ENCODE measurements around the gene HLA-DOB. TPM values are rescaled to one million over a fixed set of nuclear protein-coding genes. Genes with fewer than 3 reads are reported as not detected.

Gene HLA-DOB
- total and polyA plus RNA-seq, 2 experiments from 2014 or later, result not detected

DNA sequence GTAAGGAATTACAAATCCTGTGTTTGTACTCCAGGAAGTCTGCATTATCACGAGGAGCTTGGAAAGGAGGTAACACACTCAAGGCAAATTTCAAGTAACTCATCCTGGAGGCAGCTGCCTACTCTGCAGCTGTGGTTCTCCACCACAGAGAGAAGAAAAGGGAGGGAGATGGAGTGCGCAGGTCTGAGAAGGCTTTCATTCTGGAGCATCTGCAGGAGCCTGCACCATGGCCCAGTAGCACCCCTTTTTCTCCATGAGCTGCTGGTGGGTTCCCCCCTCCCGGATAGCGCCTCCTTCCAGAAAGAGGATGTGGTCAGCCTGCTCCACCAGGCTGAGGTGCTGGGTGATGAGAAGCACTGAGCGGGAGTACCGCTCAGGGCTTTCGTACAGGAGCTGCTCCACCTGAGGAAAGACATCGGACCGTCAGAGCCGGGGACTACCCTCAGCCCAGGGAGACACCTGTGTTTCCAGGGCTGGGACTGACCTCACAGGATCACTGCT is 28.6 kb upstream of the HLA-DOB start:
- peaks cover 2% of the 10 kb centered on the region; the same call in 1 of the 2 replicates for H3K79me2 ChIP-seq (ENCODE audit: insufficient read depth)
- H3K4me2 ChIP-seq (ENCODE audit: unreplicated experiment), result no peak overlapping the region
- no peaks in the 10 kb centered on the region for H3K27me3 ChIP-seq (replicated peaks; ENCODE audit: insufficient read depth)
- no peak overlapping the region for H2AFZ ChIP-seq
- H3K4me1 ChIP-seq (ENCODE audit: insufficient read depth), result no peaks in the 10 kb centered on the region
- H3K9me2 ChIP-seq (ENCODE audit: insufficient read depth), result no peaks in the 10 kb centered on the region
- in situ Hi-C loops (cut with MboI), result no loop called here
- H3K9me3 ChIP-seq (ENCODE audit: low read depth), result no peaks in the 10 kb centered on the region
- WGBS, 2 experiments (ENCODE audit: low coverage in 1 of 2, low lambda C conversion rate in 2 of 2, missing lambda C conversion rate in 2 of 2), result 87 to 89% methylated on average over 10 of the region's 10 CpGs
- TF ChIP-seq EZH2 (IDR thresholded peaks at IDR 0.05; ENCODE audit: insufficient read depth, poor library complexity, severe bottlenecking), result no peak
- TF ChIP-seq EZH2phosphoT487 (IDR thresholded peaks at IDR 0.05; ENCODE audit: insufficient read depth, low read depth), result no peak
- H3F3A ChIP-seq (ENCODE audit: insufficient read depth), result peaks cover under 1% of the 10 kb centered on the region; the same call in 1 of the 2 replicates
- H4K20me1 ChIP-seq (ENCODE audit: insufficient read depth), result no peaks in the 10 kb centered on the region
- H3K27ac ChIP-seq, result no peak overlapping the region
- no peak overlapping the region for H3K9ac ChIP-seq
- H3K36me3 ChIP-seq (ENCODE audit: low read depth), result 0 out of 2 replicates have a peak, but pooled peaks cover 9% of the 10 kb centered on the region
- no peak overlapping the region for H3K4me3 ChIP-seq
- DNase-seq, result no peak

DNA sequence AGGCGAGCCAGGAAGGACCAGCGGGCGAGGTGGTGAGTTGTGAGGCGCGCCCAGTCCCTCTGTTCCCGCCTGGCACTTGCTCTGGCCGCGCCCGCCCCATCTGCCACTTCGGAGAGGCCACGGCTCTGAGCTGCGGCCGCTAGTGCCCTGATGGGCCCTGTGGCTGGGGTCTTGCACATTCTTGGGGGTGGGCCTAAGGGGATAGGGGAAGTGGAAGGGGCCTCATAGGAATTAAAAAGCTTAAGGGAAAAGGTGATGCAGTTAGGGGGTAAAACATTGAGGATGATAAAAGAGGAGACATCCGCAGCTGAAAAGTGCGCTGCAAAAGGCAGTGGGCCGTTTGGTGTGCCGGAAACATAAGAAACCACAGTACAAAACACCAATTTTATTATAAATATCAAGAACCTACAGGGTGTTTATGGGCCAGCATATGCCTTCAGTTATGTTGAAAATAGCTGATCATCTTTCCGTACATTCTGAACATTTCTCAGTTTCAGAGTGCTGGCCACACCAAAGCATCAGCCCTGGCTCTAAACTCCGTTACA is 28.1 kb upstream of the HLA-DOB start:
- peak overlapping the region; percentile 97 for H3K9ac ChIP-seq
- no peaks in the 10 kb centered on the region for H4K20me1 ChIP-seq (ENCODE audit: insufficient read depth)
- no peaks in the 10 kb centered on the region for H3K27me3 ChIP-seq (replicated peaks; ENCODE audit: insufficient read depth)
- 45 to 51% methylated on average over 19 of the region's 19 CpGs for WGBS, 2 experiments (ENCODE audit: low coverage in 1 of 2, low lambda C conversion rate in 2 of 2, missing lambda C conversion rate in 2 of 2)
- no peaks in the 10 kb centered on the region for H3K79me2 ChIP-seq (ENCODE audit: insufficient read depth)
- H2AFZ ChIP-seq, result peak overlapping the region; percentile 91
- H3K4me2 ChIP-seq (ENCODE audit: unreplicated experiment), result peak overlapping the region; percentile 93
- 0 out of 2 replicates have a peak, but pooled peaks cover 9% of the 10 kb centered on the region for H3K36me3 ChIP-seq (ENCODE audit: low read depth)
- no peak for DNase-seq
- H3K9me2 ChIP-seq (ENCODE audit: insufficient read depth), result no peaks in the 10 kb centered on the region
- no peak overlapping the region for H3K27ac ChIP-seq
- in situ Hi-C loops (cut with MboI), result no loop called here
- peak overlapping the region; percentile 98 for H3K4me3 ChIP-seq
- TF ChIP-seq EZH2phosphoT487 (IDR thresholded peaks at IDR 0.05; ENCODE audit: insufficient read depth, low read depth) (no peak), EZH2 (IDR thresholded peaks at IDR 0.05; ENCODE audit: insufficient read depth, poor library complexity, severe bottlenecking) (no peak)
- H3K4me1 ChIP-seq (ENCODE audit: insufficient read depth), result no peaks in the 10 kb centered on the region
- no peaks in the 10 kb centered on the region for H3K9me3 ChIP-seq (ENCODE audit: low read depth)
- H3F3A ChIP-seq (ENCODE audit: insufficient read depth), result peaks cover 6% of the 10 kb centered on the region; the same call in 1 of the 2 replicates

DNA sequence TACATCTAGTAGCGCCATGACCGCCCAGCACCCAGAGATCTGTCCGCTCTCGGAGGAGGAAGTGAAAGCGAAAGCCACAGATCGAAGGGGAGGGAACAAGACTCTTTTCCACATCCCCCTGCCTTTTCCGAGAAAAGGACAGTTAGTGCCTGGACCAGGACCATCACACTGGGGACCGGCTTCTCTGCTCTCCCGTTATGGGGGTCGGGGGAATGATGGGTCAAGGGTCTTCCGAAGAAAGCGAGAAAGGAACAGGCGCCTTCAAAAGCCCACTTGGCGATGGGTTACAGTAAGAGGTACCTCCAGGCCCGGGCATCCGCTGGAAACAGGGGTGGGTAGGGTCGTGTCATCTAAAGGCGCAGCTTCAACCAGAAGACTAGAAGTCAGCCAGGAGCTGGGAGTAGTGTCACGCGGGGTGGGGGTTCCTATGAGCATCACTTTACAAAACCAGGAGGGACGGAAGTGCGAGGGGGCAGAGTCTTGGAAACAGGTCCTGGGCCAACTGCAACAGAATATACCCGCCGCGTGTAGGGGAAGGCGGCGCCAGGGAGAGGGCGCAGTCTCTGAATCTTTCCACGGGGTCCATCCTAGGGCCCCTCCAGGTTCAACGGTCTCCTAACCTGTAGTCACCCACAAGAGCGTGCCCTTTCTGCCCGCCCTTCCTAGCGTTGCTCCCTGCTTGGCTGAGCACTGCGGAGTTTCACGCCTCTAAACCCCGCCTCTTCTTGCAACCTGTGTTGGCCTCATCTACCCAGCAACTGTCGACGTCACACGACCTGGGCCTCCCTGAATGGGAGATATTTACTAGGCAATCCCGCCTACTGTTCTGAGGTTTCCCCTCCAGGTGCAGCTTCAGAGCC is 27.4 kb upstream of the HLA-DOB start, which contains the start of gene PSMB8:
Gene PSMB8 (minus strand): TSS at position 69 of the 860 bp plus-strand sequence. CDS start 51 bp downstream, at position 18.
- Histone ChIP-seq H3K4me2 (ENCODE audit: unreplicated experiment) (peak within 1 kb of the TSS; percentile 93), H3K9me2 (ENCODE audit: insufficient read depth) (no peaks in the 10 kb centered on the region), H3K79me2 (ENCODE audit: insufficient read depth) (no peaks in the 10 kb centered on the region), H2AFZ (peak within 1 kb of the TSS; percentile 91), H3K27ac (peak within 1 kb of the TSS; percentile 73), H3F3A (ENCODE audit: insufficient read depth) (peaks cover 13% of the 10 kb centered on the region), H3K4me1 (ENCODE audit: insufficient read depth) (no peaks in the 10 kb centered on the region), H3K4me3 (peak within 1 kb of the TSS; percentile 98), H3K9me3 (ENCODE audit: low read depth) (no peaks in the 10 kb centered on the region), H3K36me3 (ENCODE audit: low read depth) (0 out of 2 replicates have a peak, but pooled peaks cover 9% of the 10 kb centered on the region), H3K27me3 (replicated peaks; ENCODE audit: insufficient read depth) (no peaks in the 10 kb centered on the region), H4K20me1 (ENCODE audit: insufficient read depth) (no peaks in the 10 kb centered on the region), H3K9ac (peak within 1 kb of the TSS; percentile 97)
- in situ Hi-C loops (cut with MboI), result no loop called here
- peak; percentile 96 for DNase-seq
- TF ChIP-seq EZH2 (IDR thresholded peaks at IDR 0.05; ENCODE audit: insufficient read depth, poor library complexity, severe bottlenecking), result no peak
- TF ChIP-seq EZH2phosphoT487 (IDR thresholded peaks at IDR 0.05; ENCODE audit: insufficient read depth, low read depth), result no peak
- WGBS, 2 experiments (ENCODE audit: low coverage in 1 of 2, low lambda C conversion rate in 2 of 2, missing lambda C conversion rate in 2 of 2), result 0 to 1% methylated on average over 40 of the region's 40 CpGs

DNA sequence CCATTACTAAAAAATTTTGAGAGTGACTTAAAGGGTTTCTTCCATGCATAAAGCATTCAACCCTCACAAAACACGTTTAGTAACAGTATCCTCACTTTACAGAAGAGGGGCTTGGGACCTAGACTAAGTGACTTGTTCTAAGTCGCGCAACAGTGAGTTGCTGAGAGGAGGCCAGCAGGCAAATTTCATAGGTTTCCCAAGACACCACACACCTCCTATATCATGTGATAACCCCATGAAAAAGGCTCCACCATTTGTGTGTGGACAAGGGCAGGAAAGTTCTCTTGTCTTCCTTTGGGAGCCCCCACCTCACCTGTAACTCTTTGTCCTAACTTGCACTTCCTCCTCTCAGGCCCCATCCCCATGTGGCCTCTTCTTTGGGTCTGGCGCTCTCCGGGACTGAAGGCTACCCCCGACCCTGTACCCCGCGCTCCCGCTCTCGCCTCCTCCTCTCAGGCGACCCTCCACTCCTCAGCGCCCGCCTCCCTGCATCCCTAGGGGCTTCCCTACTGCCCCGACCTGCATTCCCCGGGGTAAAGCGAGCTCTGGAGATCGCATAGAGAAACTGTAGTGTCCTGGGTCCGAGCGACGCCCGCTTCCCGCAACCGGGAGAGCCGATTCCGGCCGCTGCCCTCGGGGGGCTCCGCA is 26.7 kb upstream of the HLA-DOB start:
- H3K79me2 ChIP-seq (ENCODE audit: insufficient read depth), result no peaks in the 10 kb centered on the region
- in situ Hi-C loops (cut with MboI), result no loop called here
- 9 to 10% methylated on average over 27 to 28 of the region's 28 CpGs for WGBS, 2 experiments (ENCODE audit: low coverage in 1 of 2, low lambda C conversion rate in 2 of 2, missing lambda C conversion rate in 2 of 2)

More for the DNA sequence above, 26.7 kb upstream of the HLA-DOB start:
- Histone ChIP-seq H3K4me2 (ENCODE audit: unreplicated experiment) (peak overlapping the region; percentile 93), H2AFZ (peak overlapping the region; percentile 91), H3K4me1 (ENCODE audit: insufficient read depth) (no peaks in the 10 kb centered on the region), H3K9ac (peak overlapping the region; percentile 97), H3K36me3 (ENCODE audit: low read depth) (0 out of 2 replicates have a peak, but pooled peaks cover 9% of the 10 kb centered on the region), H3K9me3 (ENCODE audit: low read depth) (no peaks in the 10 kb centered on the region), H3K4me3 (peak overlapping the region; percentile 98), H3K27ac (peak overlapping the region; percentile 73), H3F3A (ENCODE audit: insufficient read depth) (peaks cover 17% of the 10 kb centered on the region), H4K20me1 (ENCODE audit: insufficient read depth) (no peaks in the 10 kb centered on the region), H3K27me3 (replicated peaks; ENCODE audit: insufficient read depth) (no peaks in the 10 kb centered on the region), H3K9me2 (ENCODE audit: insufficient read depth) (no peaks in the 10 kb centered on the region)
- peak; percentile 36 for DNase-seq
- TF ChIP-seq EZH2 (IDR thresholded peaks at IDR 0.05; ENCODE audit: insufficient read depth, poor library complexity, severe bottlenecking) (no peak), EZH2phosphoT487 (IDR thresholded peaks at IDR 0.05; ENCODE audit: insufficient read depth, low read depth) (no peak)
